AG09309 (cell line): Measurements from ENCODE around the gene SYNDIG1.

Experiments used
- DNase-seq: peaks from one replicate; pipeline ENCODE4 v3.0.0-alpha.2; 2010; ENCODE audit warnings: low read depth
- H3K4me3 ChIP-seq: 2 replicates; pipeline ENCODE4 v1.5.1; 2011; ENCODE audit warnings: mild to moderate bottlenecking, low read depth, low read length, moderate library complexity; ENCODE audit not compliant: control insufficient read depth
- TF ChIP-seq, protein P1 (sequence below): IDR thresholded peaks from 2 replicates; pipeline ENCODE4 v1.5.1; 2011; ENCODE audit warnings: mild to moderate bottlenecking, low read depth, low read length, inconsistent platforms; ENCODE audit not compliant: insufficient read depth, control insufficient read depth; ENCODE audit errors: missing control alignments

The SYNDIG1 gene

DNA sequence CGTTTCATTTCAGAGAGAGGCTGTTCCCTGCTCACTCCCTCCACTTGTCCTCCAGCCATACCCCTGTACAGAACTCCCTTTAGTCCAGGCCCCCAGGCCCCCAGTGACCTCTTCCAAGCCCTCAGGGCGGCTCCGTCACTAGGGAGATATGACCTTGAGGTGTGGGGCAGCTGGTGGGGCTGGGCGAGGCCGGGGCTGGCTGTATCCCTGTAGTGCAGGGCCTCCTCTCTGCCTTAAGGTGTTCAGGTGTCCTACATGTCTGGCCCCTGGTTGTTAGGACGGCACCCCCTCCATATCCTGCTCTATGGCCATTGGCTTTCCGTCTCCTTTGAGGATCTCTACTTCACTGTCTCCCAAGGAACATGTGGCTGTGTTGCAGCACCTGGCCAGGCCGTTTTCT is 17.4 kb upstream of the SYNDIG1 start:
- TF ChIP-seq, protein P1, sequence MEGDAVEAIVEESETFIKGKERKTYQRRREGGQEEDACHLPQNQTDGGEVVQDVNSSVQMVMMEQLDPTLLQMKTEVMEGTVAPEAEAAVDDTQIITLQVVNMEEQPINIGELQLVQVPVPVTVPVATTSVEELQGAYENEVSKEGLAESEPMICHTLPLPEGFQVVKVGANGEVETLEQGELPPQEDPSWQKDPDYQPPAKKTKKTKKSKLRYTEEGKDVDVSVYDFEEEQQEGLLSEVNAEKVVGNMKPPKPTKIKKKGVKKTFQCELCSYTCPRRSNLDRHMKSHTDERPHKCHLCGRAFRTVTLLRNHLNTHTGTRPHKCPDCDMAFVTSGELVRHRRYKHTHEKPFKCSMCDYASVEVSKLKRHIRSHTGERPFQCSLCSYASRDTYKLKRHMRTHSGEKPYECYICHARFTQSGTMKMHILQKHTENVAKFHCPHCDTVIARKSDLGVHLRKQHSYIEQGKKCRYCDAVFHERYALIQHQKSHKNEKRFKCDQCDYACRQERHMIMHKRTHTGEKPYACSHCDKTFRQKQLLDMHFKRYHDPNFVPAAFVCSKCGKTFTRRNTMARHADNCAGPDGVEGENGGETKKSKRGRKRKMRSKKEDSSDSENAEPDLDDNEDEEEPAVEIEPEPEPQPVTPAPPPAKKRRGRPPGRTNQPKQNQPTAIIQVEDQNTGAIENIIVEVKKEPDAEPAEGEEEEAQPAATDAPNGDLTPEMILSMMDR, result no peak
- H3K4me3 ChIP-seq, result no peak overlapping the region
- DNase-seq, result no peak

DNA sequence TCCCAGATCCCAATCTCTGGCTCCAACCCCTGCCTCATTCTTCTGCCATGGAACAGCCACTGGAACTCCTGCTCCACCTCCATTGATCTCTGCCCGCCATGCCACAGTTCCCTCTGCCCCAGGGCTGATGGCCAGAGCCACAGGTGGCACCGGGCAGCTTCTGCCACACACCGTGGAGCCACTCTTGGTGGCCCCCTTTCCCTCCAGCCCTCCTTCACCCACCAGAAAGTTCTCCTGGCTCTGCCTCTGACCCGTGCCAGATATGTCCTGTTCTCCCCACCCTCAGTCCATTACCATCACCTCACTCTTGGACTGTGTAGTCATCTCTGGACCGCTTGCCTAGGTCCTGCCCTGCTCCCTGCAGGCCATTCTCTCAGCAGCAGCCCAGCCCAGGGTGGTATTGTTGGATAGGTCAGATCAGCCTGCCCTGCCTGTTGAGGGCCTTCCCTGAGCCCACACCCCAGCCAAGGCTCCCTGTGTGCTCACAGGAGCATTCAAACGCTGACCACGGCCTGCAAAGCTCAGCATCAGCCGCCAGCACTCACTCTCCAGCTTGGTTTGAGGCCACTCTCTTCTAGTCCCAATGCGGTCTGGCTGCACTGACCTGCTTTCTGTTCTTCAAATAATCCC is 16.8 kb upstream of the SYNDIG1 start:
- no peak for DNase-seq
- H3K4me3 ChIP-seq, result no peak overlapping the region
- TF ChIP-seq, protein P1, result no peak

DNA sequence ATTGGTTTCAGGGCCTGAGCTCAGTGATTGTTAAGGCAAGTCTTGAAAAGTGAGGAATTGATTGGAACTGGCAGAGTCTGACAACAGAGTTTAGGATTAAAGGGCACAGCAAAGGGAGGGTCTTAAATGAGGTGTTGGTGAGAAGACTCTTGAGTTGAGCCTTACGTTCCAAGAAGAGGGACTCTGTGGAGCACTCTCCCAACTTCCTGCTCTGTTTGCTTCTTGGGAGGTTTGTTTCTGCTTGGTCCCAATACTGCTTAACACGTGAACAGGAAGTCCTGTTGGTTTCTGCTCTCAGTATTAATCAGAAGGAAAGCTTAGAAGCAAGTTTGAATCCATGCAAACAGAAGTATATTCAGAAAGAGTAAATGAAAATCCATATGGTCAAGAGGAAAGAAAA is 15.6 kb upstream of the SYNDIG1 start:
- TF ChIP-seq, protein P1, result no peak
- no peak for DNase-seq
- H3K4me3 ChIP-seq, result no peak overlapping the region

DNA sequence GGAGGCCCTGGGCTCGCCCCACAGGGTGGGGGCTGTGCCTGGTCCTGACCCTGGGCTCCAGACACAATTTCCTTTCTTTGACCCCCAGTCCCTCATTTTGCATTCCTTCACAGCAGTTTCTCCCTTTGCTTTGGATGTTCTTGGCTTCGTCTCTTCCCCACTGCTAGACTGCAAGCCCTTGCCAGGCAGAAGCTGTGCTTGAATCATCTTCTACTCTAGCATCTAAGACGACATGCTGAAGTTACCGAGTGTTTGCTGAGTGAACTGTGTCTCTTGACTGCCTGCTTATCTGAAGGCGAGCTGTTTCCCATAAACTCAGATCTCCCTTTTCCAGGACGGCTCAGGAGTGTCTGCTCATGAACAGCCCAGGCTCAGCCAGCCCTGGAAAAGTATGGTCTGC is 14.3 kb upstream of the SYNDIG1 start:
- TF ChIP-seq, protein P1, result no peak
- no peak overlapping the region for H3K4me3 ChIP-seq
- DNase-seq, result no peak

DNA sequence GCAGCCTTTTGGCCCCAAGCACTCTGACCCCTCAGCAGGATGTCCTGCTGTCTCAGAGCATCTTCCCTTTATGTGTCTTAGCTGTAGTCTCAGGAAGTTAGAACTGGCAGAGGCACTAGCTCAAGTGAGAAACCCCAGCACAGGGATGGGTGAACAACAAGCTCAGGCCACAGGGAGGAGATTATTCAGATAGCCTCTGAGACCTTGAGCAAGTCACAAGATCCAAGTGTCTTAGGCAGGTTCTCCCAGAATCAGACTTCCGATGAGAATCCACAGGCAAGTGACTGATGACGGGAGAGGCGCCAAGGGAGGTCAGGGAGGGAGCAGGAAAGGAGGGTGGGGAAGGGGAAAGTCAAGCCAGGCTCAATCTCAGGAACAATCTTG is 13.0 kb upstream of the SYNDIG1 start:
- DNase-seq, result no peak
- no peak overlapping the region for H3K4me3 ChIP-seq
- TF ChIP-seq, protein P1, result no peak

DNA sequence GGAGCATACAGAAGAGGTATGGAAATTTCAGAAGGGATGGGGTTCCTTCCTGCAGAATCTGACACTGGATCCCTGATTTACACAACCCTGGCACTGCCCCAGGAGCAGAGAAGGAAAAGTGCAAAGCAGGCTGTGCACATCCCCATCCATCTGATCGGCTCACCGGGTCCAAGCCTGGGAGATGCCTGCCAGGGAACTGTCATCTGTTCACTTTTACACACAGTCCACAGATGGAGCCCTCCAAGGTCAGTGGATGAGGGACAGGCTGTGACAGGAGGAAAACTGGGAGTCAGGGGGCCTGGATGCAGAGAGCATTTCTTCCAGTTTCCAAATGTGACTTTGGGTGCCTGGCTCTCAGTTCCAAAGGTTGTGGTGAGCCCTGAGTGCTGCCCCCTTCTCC is 11.0 kb upstream of the SYNDIG1 start:
- TF ChIP-seq, protein P1, result no peak
- DNase-seq, result no peak
- H3K4me3 ChIP-seq, result no peak overlapping the region

DNA sequence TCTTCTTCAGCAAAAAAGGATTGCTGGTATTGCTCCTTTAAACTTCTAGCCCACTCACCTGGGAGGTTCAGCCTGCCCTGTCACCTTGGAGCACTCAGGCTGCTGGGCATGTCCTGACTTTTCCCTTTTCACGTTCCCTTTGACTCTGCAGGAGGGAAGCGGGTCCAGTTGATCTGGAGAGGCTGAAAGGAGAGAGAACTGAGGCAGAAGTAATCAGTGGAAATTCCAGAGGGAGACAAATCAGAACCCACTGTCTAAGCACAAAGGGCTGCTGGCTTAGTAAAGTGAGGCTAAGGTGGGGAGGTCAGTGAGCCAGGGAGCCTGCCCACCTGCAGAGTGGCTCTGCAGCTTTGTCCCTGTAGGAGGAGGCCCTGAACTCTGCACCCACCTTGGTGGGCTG is 9.7 kb upstream of the SYNDIG1 start:
- DNase-seq, result no peak
- TF ChIP-seq, protein P1, result no peak
- H3K4me3 ChIP-seq, result no peak overlapping the region
